H9 (cell line): ENCODE results near the gene BACH2. TPM values are rescaled to one million over a fixed set of nuclear protein-coding genes. Genes with fewer than 3 reads are reported as not detected.

Experiments used
- DNase-seq: peaks from one replicate; pipeline ENCODE4 v3.0.0-alpha.2; 2017
- H2AFZ ChIP-seq: one replicate; pipeline ENCODE4 v1.6.1; 2013; ENCODE audit warnings: mild to moderate bottlenecking, low read length, control low read depth, moderate library complexity
- H2AK5ac ChIP-seq: 2 replicates; pipeline ENCODE4 v1.6.1; 2013; ENCODE audit warnings: low read length, control low read depth, mixed read lengths; ENCODE audit not compliant: insufficient read length
- H2BK120ac ChIP-seq: one replicate; pipeline ENCODE4 v1.6.1; 2013; ENCODE audit warnings: low read depth, mild to moderate bottlenecking, low read length, control low read depth, inconsistent platforms; ENCODE audit not compliant: poor library complexity, severe bottlenecking
- H2BK12ac ChIP-seq: 2 replicates; pipeline ENCODE4 v1.6.1; 2013; ENCODE audit warnings: low read length, control low read depth, mixed read lengths, low read depth; ENCODE audit not compliant: insufficient read length
- H2BK15ac ChIP-seq: 2 replicates; pipeline ENCODE4 v1.6.1; 2013; ENCODE audit warnings: low read depth, low read length, control low read depth
- H2BK20ac ChIP-seq: one replicate; pipeline ENCODE4 v1.6.1; 2013; ENCODE audit warnings: low read depth, mild to moderate bottlenecking, low read length, control low read depth, inconsistent platforms; ENCODE audit not compliant: poor library complexity, severe bottlenecking
- H2BK5ac ChIP-seq: 2 replicates; pipeline ENCODE4 v1.6.1; 2013; ENCODE audit warnings: low read length, control low read depth, mixed read lengths; ENCODE audit not compliant: insufficient read length
- H3K14ac ChIP-seq: 2 replicates; pipeline ENCODE4 v1.6.1; 2013; ENCODE audit warnings: low read length, control low read depth; ENCODE audit not compliant: insufficient read depth
- H3K18ac ChIP-seq: 2 replicates; pipeline ENCODE4 v1.6.1; 2013; ENCODE audit warnings: low read depth, mild to moderate bottlenecking, mixed read lengths, low read length, control low read depth; ENCODE audit not compliant: insufficient read length
- H3K23ac ChIP-seq: 2 replicates; pipeline ENCODE4 v1.6.1; 2013; ENCODE audit warnings: low read length, control low read depth, mixed read lengths, low read depth; ENCODE audit not compliant: insufficient read length
- H3K23me2 ChIP-seq: 2 replicates; pipeline ENCODE4 v1.6.1; 2013; ENCODE audit warnings: low read depth, mild to moderate bottlenecking, mixed read lengths, low read length, control low read depth; ENCODE audit not compliant: insufficient read length, poor library complexity, severe bottlenecking
- H3K27ac ChIP-seq: 2 replicates; pipeline ENCODE4 v1.5.1; 2013; ENCODE audit warnings: low read length, control low read depth, mixed read lengths, low read depth; ENCODE audit not compliant: insufficient read length
- H3K27me3 ChIP-seq: 2 replicates; pipeline ENCODE4 v1.6.1; 2013; ENCODE audit warnings: low read length, control low read depth, inconsistent platforms; ENCODE audit not compliant: insufficient read depth
- H3K4ac ChIP-seq: 2 replicates; pipeline ENCODE4 v1.6.1; 2013; ENCODE audit warnings: low read depth, mild to moderate bottlenecking, control low read depth, inconsistent platforms, low read length, moderate library complexity
- H3K4me1 ChIP-seq: 2 replicates; pipeline ENCODE4 v1.6.1; 2013; ENCODE audit warnings: low read length, control low read depth, inconsistent platforms; ENCODE audit not compliant: insufficient read depth
- H3K4me2 ChIP-seq: 2 replicates; pipeline ENCODE4 v1.6.1; 2013; ENCODE audit warnings: low read length, control low read depth, mixed read lengths; ENCODE audit not compliant: insufficient read length, insufficient read depth
- H3K56ac ChIP-seq: 2 replicates; pipeline ENCODE4 v1.6.1; 2013; ENCODE audit warnings: low read depth, mild to moderate bottlenecking, mixed read lengths, low read length, control low read depth; ENCODE audit not compliant: insufficient read length
- H3K79me1 ChIP-seq: 2 replicates; pipeline ENCODE4 v1.6.1; 2013; ENCODE audit warnings: low read depth, mild to moderate bottlenecking, moderate library complexity, low read length, control low read depth, inconsistent platforms; ENCODE audit not compliant: insufficient read depth, poor library complexity, severe bottlenecking
- H3K79me2 ChIP-seq: 2 replicates; pipeline ENCODE4 v1.6.1; 2013; ENCODE audit warnings: low read length, control low read depth, inconsistent platforms; ENCODE audit not compliant: insufficient read depth
- H3K9ac ChIP-seq: 2 replicates; pipeline ENCODE4 v1.6.1; 2013; ENCODE audit warnings: low read length, control low read depth, mixed read lengths; ENCODE audit not compliant: insufficient read length; ENCODE audit errors: extremely low read depth
- H3K9me3 ChIP-seq: one replicate; pipeline ENCODE4 v1.6.1; 2013; ENCODE audit warnings: low read depth, low read length, inconsistent platforms; ENCODE audit not compliant: control insufficient read depth
- H3T11ph ChIP-seq: one replicate; pipeline ENCODE4 v1.6.1; 2013; ENCODE audit warnings: mild to moderate bottlenecking, low read length, control low read depth, inconsistent platforms
- H4K20me1 ChIP-seq: one replicate; pipeline ENCODE4 v1.6.1; 2013; ENCODE audit not compliant: control insufficient read depth, insufficient read length, insufficient read depth
- H4K5ac ChIP-seq: 2 replicates; pipeline ENCODE4 v1.6.1; 2013; ENCODE audit warnings: low read depth, mild to moderate bottlenecking, mixed read lengths, low read length, control low read depth; ENCODE audit not compliant: insufficient read length
- H4K8ac ChIP-seq: replicated peaks from 2 replicates; pipeline ENCODE4 v1.6.1; 2013; ENCODE audit warnings: low read length, control low read depth, mixed read lengths, low read depth; ENCODE audit not compliant: insufficient read length
- H4K91ac ChIP-seq: 2 replicates; pipeline ENCODE4 v1.6.1; 2013; ENCODE audit warnings: low read depth, mild to moderate bottlenecking, moderate library complexity, mixed read lengths, low read length, control low read depth; ENCODE audit not compliant: insufficient read length
- H3K27ac Mint-ChIP-seq, 3 experiments: 2 replicates in 2 of 3; 3 replicates in 1 of 3; pipeline ENCODE4 v1.8.0; 2020 to 2021; ENCODE audit warnings: mixed read lengths in 3 of 3, mild to moderate bottlenecking in 1 of 3, moderate library complexity in 1 of 3
- H3K27me3 Mint-ChIP-seq: 2 replicates; pipeline ENCODE4 v1.8.0; 2021; ENCODE audit warnings: low read depth, mild to moderate bottlenecking, moderate library complexity, mixed read lengths
- H3K36me3 Mint-ChIP-seq, 3 experiments: 2 replicates in 2 of 3; 3 replicates in 1 of 3; pipeline ENCODE4 v1.8.0; 2020 to 2021; ENCODE audit warnings: low read depth in 3 of 3, mixed read lengths in 3 of 3; ENCODE audit not compliant: insufficient read depth in 1 of 3
- H3K4me1 Mint-ChIP-seq, 2 experiments: 2 replicates each; pipeline ENCODE4 v1.8.0; 2020; ENCODE audit warnings: mixed read lengths in 2 of 2
- H3K4me3 Mint-ChIP-seq, 2 experiments: 2 replicates in 1 of 2; 3 replicates in 1 of 2; pipeline ENCODE4 v1.8.0; 2020 to 2021; ENCODE audit warnings: mild to moderate bottlenecking in 2 of 2, mixed read lengths in 2 of 2, moderate library complexity in 1 of 2
- H3K9me3 Mint-ChIP-seq, 2 experiments: 2 replicates in 1 of 2; 3 replicates in 1 of 2; pipeline ENCODE4 v1.8.0; 2020; ENCODE audit warnings: mild to moderate bottlenecking in 2 of 2, mixed read lengths in 2 of 2, moderate library complexity in 1 of 2
- WGBS: extraction: QIAGEN DNeasy Blood & Tissue Kit; methylation state at CpG from one replicate; pipeline ENCODE4 v1.1.7; 2013; ENCODE audit warnings: missing lambda C conversion rate, low lambda C conversion rate, mixed read lengths; ENCODE audit not compliant: insufficient read length; ENCODE audit errors: extremely low coverage; 5-methylcytosine and 5-hydroxymethylcytosine counted together
- long read RNA-seq: library from polyadenylated mRNA; unstranded; transcript quantifications from one replicate; pipeline ENCODE4 v2.0.0, GENCODE V29; 2020
- total RNA-seq: library from RNA; stranded (reverse); gene quantifications from 2 replicates; pipeline ENCODE4 v1.2.1, GENCODE V29; 2021
- TF ChIP-seq, protein P1 (sequence below): fragments of 200-600 bp; sonication (generic); conservative IDR thresholded peaks from 3 replicates; pipeline ENCODE4 v1.8.0; 2021; ENCODE audit warnings: antibody characterized with exemption, mild to moderate bottlenecking

Gene BACH2
- total RNA-seq = 2.0 and 2.6 TPM in 2 replicates
- long read RNA-seq, partial matches to known transcripts = 0 of 4 reads
- long read RNA-seq, other reads (novel, unspliced or antisense) = 3 of 4 reads

DNA sequence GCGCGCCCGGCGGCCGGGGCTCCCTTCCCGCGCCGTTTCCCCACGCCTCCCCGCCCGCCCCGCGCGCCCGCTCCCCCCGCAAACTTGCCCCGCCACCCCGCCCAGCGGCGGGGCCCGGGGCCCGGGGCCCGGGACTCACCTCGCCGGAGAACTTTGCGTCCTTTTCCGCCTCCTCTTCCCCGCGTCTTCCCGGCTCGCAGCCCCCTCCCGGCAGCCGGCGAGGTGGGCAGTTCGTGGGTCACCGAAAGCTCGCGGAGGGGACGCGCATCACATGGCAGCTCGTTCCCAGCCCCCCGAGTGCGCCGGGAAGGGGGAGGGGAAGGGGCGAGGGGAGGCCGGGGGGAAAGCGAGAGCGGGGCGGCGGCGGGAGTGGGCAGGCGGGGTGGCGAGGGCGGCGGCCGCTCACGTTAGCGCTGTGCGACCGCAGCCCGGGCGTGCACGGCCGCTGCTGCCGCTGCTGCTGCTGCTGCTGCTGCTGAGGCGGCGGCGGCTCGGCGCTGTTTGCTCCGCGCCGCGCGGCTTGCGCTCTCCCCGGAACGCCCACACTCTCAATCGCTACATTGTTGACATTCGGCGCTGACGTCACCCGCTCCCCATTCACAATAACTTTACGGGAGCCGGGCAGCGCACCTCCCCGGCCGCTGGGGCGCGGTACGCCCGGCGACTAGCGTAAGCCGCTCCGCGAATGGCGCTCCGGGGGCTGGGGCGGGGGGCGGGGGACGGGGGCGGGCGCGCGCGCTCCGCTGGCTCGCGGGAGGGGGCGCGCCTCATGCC, at the start of gene BACH2:
BACH2 (minus strand) TSS at position 503 of the 774 bp plus-strand sequence. CDS start 287,999 bp downstream, outside the sequence.
- Histone ChIP-seq H3K4ac (no peak within 1 kb of the TSS; the same call in 1 of the 2 replicates), H3K18ac (peak within 1 kb of the TSS; percentile 87), H2BK120ac (no peak within 1 kb of the TSS), H3K79me1 (no peaks in the 10 kb centered on the region), H2AFZ (peak within 1 kb of the TSS; percentile 32), H2BK5ac (no peak within 1 kb of the TSS), H3K79me2 (no peaks in the 10 kb centered on the region), H3K14ac (peak within 1 kb of the TSS; percentile 90), H3K23me2 (peaks cover 20% of the 10 kb centered on the region), H3K27ac (no peak within 1 kb of the TSS), H4K5ac (no peak within 1 kb of the TSS), H3K56ac (no peak within 1 kb of the TSS), H4K20me1 (no peaks in the 10 kb centered on the region), H4K91ac (peak within 1 kb of the TSS; percentile 63), H3K4me2 (peak within 1 kb of the TSS; percentile 91), H3T11ph (no peak within 1 kb of the TSS), H2AK5ac (no peak within 1 kb of the TSS), H2BK15ac (no peak within 1 kb of the TSS), H2BK20ac (no peak within 1 kb of the TSS), H2BK12ac (peak within 1 kb of the TSS; percentile 8), H3K9ac (peak within 1 kb of the TSS; percentile 72), H3K27me3 (peaks cover 18% of the 10 kb centered on the region; the same call in 1 of the 2 replicates), H3K23ac (no peak within 1 kb of the TSS), H3K4me1 (no peaks in the 10 kb centered on the region; the same call in 1 of the 2 replicates), H4K8ac (no peak within 1 kb of the TSS), H3K9me3 (no peaks in the 10 kb centered on the region)
- DNase-seq = peak; percentile 91
- H3K27ac Mint-ChIP-seq = no peak within 1 kb of the TSS; a peak in 2 of 7 replicates
- no peaks in the 10 kb centered on the region for H3K36me3 Mint-ChIP-seq
- H3K27me3 Mint-ChIP-seq = peaks cover 58% of the 10 kb centered on the region
- peaks cover 26 to 32% of the 10 kb centered on the region in 2 experiments for H3K4me1 Mint-ChIP-seq
- peak within 1 kb of the TSS; percentile 69 to 85 for H3K4me3 Mint-ChIP-seq
- no peaks in the 10 kb centered on the region; a peak in 1 of 5 replicates for H3K9me3 Mint-ChIP-seq
- TF ChIP-seq, protein P1, sequence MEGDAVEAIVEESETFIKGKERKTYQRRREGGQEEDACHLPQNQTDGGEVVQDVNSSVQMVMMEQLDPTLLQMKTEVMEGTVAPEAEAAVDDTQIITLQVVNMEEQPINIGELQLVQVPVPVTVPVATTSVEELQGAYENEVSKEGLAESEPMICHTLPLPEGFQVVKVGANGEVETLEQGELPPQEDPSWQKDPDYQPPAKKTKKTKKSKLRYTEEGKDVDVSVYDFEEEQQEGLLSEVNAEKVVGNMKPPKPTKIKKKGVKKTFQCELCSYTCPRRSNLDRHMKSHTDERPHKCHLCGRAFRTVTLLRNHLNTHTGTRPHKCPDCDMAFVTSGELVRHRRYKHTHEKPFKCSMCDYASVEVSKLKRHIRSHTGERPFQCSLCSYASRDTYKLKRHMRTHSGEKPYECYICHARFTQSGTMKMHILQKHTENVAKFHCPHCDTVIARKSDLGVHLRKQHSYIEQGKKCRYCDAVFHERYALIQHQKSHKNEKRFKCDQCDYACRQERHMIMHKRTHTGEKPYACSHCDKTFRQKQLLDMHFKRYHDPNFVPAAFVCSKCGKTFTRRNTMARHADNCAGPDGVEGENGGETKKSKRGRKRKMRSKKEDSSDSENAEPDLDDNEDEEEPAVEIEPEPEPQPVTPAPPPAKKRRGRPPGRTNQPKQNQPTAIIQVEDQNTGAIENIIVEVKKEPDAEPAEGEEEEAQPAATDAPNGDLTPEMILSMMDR = no peak; the same call in 2 of the 3 replicates
- WGBS = no CpG with 5 or more reads among the region's 112 CpGs
